ENCODE data around the gene PAQR5.

The PAQR5 gene

DNA sequence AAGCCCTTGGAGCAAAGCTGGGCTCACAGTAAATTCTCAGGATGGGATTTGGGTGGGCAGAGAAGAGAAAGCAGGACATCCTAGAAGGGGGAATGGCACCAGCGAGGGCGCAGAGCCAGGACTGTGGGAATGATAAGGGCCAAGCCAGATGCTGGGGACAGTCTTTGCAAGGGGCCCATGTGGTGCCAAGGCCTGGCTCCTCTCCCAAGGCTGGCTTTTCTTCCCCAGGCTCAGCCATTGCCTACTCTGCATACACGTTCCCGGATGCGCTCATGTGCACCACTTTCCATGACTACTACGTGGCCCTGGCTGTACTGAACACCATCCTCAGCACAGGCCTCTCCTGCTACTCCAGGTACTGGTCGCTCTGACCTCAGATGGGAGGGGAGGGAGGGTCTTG is 90.7 kb downstream of the PAQR5 start:
- no peak for TF ChIP-seq TAF1 (IDR thresholded peaks at IDR 0.05; ENCODE audit: borderline replicate concordance, low read depth, low read length)
- TF ChIP-seq POLR2AphosphoS5 (IDR thresholded peaks at IDR 0.05; ENCODE audit: low read depth, low read length), result no peak
- no peak for TF ChIP-seq POLR2A (IDR thresholded peaks at IDR 0.05; ENCODE audit: low read depth, low read length)
- DNase-seq (ENCODE audit: insufficient read length) (no peak), FAIRE-seq (no peak)

DNA sequence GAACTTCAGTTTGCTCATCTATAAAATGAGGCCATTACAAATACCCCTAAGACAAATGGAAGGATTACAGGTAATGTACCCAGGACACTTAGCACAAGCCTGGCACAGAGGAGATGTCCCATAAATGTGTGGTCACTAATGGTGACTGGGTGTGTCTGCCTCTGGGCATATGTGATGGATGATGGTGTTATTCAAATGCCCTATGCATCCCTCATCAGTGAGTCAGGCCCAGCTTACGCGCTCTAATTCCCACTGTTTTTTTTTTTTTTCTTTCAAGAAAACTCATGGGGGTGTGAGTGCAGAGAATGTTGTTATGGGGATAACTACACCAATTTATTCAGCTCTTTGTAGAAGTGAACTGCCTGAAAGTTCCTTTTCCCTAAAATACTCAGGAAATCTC is 91.9 kb downstream of the PAQR5 start:
- TF ChIP-seq POLR2AphosphoS5 (IDR thresholded peaks at IDR 0.05; ENCODE audit: low read depth, low read length), result no peak
- TF ChIP-seq POLR2A (IDR thresholded peaks at IDR 0.05; ENCODE audit: low read depth, low read length), result no peak
- no peak for TF ChIP-seq TAF1 (IDR thresholded peaks at IDR 0.05; ENCODE audit: borderline replicate concordance, low read depth, low read length)
- FAIRE-seq (no peak), DNase-seq (ENCODE audit: insufficient read length) (no peak)

DNA sequence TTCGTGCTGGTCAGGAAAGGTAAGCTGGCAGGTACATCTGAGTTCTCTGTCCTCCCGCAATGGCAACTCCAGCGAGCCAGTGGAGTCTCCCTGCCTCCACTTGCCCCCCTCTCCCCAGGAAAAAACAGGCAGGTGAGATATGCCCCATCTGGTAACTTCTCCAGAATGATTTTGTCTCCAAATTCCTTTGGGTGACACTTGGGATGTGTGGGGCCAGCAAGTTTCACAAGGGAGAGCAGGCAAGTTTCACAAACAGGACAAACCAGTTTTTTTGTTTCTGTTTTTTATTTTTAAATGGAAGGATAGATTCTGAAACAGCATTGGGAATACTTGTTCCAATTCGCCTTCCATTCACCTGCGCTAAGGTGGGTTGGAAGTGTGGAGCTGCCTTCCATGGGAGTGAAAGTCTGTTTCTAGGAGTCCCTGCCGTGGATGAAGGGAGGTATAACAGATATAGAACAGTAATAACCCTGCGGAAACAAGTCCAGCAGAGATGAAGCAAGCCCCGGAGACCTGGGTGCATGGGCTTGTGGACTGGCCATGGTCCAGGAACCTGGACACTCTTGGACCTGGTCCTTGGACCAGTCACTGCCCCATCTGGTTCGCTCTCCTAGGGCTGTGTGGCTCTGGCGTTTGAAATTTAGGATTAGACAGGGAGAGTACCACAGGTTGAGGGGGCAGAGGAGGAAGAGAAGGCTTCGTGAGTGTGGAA is 92.5 kb downstream of the PAQR5 start:
- TF ChIP-seq POLR2A (IDR thresholded peaks at IDR 0.05; ENCODE audit: low read depth, low read length) (no peak), TAF1 (IDR thresholded peaks at IDR 0.05; ENCODE audit: borderline replicate concordance, low read depth, low read length) (no peak), POLR2AphosphoS5 (IDR thresholded peaks at IDR 0.05; ENCODE audit: low read depth, low read length) (no peak)
- FAIRE-seq (no peak), DNase-seq (ENCODE audit: insufficient read length) (no peak)

DNA sequence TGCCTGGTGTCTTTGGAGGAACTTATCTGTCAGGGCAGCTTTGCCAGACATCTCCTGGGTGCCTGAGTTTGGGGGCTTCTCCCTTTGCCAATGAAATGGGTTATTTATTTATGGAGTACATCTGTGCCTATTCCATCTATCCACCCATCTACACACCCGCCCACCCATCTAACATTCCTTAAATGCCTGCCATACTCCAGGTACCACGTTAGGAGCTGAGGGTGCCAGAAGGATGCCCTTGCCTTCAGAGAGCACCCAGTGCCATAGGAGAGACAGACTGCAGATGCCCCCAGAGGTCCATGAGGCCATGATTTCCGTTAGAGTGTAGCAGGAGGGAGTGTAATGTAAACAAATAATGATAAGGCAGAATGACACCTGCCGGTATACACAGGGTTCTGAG is 93.6 kb downstream of the PAQR5 start:
- TF ChIP-seq TAF1 (IDR thresholded peaks at IDR 0.05; ENCODE audit: borderline replicate concordance, low read depth, low read length), result no peak
- TF ChIP-seq POLR2AphosphoS5 (IDR thresholded peaks at IDR 0.05; ENCODE audit: low read depth, low read length), result no peak
- no peak for TF ChIP-seq POLR2A (IDR thresholded peaks at IDR 0.05; ENCODE audit: low read depth, low read length)

DNA sequence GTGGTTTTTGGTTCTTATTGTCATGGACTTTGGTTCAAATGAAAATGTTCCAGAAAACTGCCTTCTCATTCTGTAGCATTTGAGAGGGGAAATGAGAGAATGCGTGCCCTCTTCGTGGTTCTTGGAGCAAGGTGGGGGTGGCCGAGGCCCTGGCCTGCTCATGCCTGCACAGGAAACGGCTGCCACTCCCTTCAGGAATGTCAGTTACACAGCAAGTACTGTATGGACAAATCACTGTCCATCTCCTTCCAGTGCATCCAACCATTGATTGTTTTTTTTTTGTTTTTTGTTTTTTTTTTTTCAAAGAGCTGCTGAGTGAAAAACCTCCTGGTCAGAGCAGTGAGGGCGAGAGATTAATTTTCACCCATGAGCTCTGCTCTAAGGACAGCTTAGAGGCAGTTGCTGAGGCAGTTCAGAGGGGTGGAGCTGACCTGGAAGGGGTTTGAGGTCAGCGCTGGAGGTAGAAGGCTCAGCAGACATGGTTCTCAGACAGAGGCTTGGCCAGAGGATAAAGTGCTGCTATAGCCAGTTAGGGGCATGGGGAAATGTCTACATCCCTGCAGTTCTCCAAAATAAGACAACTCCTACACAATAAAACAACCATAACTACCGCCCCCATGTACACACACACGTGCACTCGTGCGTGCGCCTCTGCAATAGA is 95.2 kb downstream of the PAQR5 start:
- TF ChIP-seq POLR2AphosphoS5 (IDR thresholded peaks at IDR 0.05; ENCODE audit: low read depth, low read length) (no peak), POLR2A (IDR thresholded peaks at IDR 0.05; ENCODE audit: low read depth, low read length) (no peak), TAF1 (IDR thresholded peaks at IDR 0.05; ENCODE audit: borderline replicate concordance, low read depth, low read length) (no peak)
- FAIRE-seq (peak; percentile 14), DNase-seq (ENCODE audit: insufficient read length) (no peak)

More for the DNA sequence above, 93.6 kb downstream of the PAQR5 start:
- FAIRE-seq (no peak), DNase-seq (ENCODE audit: insufficient read length) (no peak)

DNA sequence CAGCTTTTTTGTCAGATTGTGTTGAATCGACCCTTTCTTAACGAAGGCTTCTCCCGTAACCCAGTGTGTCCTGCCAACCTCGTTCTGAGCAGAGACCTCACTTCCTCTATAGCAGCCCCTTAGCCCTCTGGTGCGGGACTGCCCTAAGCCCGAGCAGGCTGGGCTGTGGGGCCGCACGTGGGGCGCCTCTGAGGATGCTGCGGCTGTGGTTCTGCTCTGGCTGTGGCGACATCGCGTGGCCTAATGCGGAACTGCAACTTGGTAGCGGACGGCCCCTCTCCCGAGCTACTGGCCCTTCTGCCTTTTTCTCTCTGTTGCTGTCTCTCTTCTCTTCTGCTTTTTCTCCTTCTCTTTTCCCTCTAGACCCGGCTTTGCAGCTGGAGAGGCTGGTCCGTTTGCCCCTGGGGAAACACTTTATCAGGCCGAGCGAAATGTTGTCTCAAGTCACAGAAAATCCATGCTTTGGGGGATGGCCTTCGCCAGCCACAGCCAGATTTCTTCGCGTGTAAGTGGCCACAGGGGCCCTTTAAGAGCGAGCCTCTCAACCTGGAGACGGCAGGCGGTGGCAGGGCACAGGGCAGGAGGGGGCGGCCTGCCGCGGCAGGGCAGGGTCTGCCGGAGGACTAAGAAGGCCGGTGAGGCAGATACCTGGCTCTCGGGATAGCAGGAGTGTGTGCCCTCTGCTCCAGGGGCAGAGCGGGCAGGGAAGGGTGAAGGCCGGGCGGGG is 96.0 kb downstream of the PAQR5 start:
- peak; percentile 56 for FAIRE-seq
- TF ChIP-seq POLR2AphosphoS5 (IDR thresholded peaks at IDR 0.05; ENCODE audit: low read depth, low read length) (no peak), TAF1 (IDR thresholded peaks at IDR 0.05; ENCODE audit: borderline replicate concordance, low read depth, low read length) (no peak), POLR2A (IDR thresholded peaks at IDR 0.05; ENCODE audit: low read depth, low read length) (no peak)
- DNase-seq (ENCODE audit: insufficient read length), result peak; percentile 82

DNA sequence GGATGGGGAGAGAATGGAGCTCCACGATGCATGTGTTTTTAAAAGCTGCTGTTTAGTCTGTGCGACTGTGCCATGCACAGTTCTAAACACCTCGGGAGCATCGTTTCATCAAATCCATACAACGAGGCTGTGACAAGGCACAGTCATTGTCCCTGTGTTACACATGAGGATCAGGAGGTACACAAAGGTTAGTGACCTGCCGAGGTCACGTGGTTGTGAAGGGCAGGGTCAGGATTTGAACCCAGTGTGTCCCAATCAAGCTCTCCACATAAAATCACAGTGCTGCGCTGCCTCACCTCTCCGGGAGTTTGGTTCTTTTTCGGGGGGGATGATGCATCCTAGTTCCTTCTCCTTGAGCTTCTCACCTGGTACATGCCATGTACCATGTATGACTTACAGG is 96.7 kb downstream of the PAQR5 start:
- FAIRE-seq, result no peak
- DNase-seq (ENCODE audit: insufficient read length), result no peak
- no peak for TF ChIP-seq POLR2A (IDR thresholded peaks at IDR 0.05; ENCODE audit: low read depth, low read length)
- TF ChIP-seq TAF1 (IDR thresholded peaks at IDR 0.05; ENCODE audit: borderline replicate concordance, low read depth, low read length), result no peak
- no peak for TF ChIP-seq POLR2AphosphoS5 (IDR thresholded peaks at IDR 0.05; ENCODE audit: low read depth, low read length)

DNA sequence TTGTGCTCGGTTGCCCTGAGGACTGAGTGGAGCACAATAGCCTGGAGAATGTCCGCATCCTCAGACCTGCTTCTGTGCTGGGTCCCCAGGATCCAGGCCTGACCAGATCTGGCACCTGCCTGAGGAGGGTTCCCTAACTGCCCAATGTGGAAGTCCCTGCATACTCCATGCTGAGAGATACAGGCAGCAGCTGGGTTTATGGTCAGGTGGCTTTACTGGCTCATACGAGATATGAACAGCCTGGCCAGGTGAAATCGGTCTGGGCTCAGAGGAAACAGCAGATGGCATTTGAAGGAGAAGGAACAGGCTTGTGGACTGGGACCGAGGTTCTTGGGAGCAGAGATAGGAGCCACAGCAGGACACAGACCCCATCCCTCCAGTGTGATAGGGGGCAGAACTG is 97.3 kb downstream of the PAQR5 start:
- TF ChIP-seq POLR2AphosphoS5 (IDR thresholded peaks at IDR 0.05; ENCODE audit: low read depth, low read length), result no peak
- FAIRE-seq (no peak), DNase-seq (ENCODE audit: insufficient read length) (no peak)

DNA sequence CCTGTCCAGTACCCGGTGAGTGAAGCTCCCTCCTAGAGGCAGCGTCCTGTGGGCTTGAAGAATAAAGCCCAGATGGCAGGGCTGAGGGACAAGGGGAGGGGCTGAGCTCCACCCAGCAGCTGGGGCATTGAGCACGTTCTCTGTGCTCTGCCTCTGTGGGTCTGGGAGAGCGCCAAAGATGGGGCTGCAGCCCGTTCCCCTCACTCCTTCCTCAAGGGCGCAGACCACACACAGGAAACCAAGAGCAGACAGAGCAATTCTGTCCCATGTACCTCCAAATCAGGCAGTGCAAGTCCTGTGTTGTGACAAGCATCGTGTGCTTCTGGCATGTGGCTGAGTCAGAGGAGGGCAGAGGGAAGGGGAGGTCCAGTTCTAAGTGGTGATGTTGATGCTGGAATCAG is 99.8 kb downstream of the PAQR5 start:
- FAIRE-seq, result no peak
- DNase-seq (ENCODE audit: insufficient read length), result no peak
- TF ChIP-seq POLR2AphosphoS5 (IDR thresholded peaks at IDR 0.05; ENCODE audit: low read depth, low read length), result no peak
- no peak for TF ChIP-seq POLR2A (IDR thresholded peaks at IDR 0.05; ENCODE audit: low read depth, low read length)
- no peak for TF ChIP-seq TAF1 (IDR thresholded peaks at IDR 0.05; ENCODE audit: borderline replicate concordance, low read depth, low read length)

DNA sequence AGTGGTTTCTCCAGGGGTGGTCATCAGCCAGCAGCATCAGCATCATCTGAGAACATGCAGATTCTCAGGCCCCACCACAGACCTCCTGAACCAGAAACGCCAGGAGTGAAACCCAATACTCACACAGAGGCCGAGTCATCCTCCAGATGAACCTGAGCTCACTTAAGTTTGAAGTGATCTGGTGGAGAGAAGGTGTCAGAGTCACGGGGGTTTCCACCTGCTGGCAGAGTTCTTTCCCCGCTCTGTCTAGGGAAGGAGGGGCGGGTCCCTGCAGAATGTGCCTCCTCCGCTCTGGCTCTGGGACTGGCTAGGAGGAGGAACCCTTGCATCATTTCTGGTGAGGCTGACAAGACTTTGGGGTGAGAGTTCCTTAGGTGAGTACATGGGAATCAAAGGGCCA is 102.1 kb downstream of the PAQR5 start:
- TF ChIP-seq TAF1 (IDR thresholded peaks at IDR 0.05; ENCODE audit: borderline replicate concordance, low read depth, low read length) (no peak), POLR2AphosphoS5 (IDR thresholded peaks at IDR 0.05; ENCODE audit: low read depth, low read length) (no peak), POLR2A (IDR thresholded peaks at IDR 0.05; ENCODE audit: low read depth, low read length) (no peak)
- FAIRE-seq, result no peak

DNA sequence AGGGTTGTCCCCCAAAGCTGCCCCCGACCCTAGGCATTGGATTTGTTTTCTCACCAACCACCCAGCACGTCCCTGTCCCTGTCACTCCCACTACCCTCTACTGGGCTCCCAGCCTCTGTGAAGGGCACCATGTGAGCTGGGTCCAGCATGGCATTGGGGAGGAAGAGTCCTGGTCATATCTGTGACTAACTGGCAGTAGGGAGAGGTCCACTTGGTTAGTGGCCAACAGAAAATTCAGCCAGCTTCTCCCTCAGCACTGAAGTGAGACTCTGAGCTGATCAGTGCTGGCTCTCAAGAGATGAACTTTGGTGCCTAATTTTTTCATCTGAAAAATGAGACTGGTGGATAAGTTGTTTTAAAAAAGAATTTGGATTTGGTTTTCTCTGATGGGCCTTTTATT is 104.1 kb downstream of the PAQR5 start:
- TF ChIP-seq TAF1 (IDR thresholded peaks at IDR 0.05; ENCODE audit: borderline replicate concordance, low read depth, low read length), result no peak
- no peak for TF ChIP-seq POLR2AphosphoS5 (IDR thresholded peaks at IDR 0.05; ENCODE audit: low read depth, low read length)
- TF ChIP-seq POLR2A (IDR thresholded peaks at IDR 0.05; ENCODE audit: low read depth, low read length), result no peak
- DNase-seq (ENCODE audit: insufficient read length) (no peak), FAIRE-seq (no peak)

More for the DNA sequence above, 102.1 kb downstream of the PAQR5 start:
- no peak for DNase-seq (ENCODE audit: insufficient read length)

DNA sequence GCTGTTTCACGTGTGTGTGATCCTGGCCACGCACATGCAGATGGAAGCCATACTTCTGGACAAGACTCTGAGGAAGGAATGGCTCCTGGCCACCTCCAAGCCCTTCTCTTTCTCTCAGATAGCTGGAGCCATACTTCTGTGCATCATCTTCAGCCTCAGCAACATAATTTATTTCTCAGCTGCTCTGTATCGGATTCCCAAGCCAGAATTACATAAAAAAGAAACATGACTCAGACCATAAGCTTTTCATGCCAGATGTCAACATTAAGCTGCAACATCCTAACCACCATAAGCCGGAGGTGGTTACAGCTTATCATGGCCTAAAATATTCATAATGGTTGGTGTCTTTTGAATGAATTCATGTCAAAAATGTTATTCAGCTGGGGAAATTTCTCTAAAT is 104.9 kb downstream of the PAQR5 start:
- TF ChIP-seq POLR2AphosphoS5 (IDR thresholded peaks at IDR 0.05; ENCODE audit: low read depth, low read length), result no peak
- TF ChIP-seq POLR2A (IDR thresholded peaks at IDR 0.05; ENCODE audit: low read depth, low read length), result no peak
- no peak for TF ChIP-seq TAF1 (IDR thresholded peaks at IDR 0.05; ENCODE audit: borderline replicate concordance, low read depth, low read length)
- no peak for DNase-seq (ENCODE audit: insufficient read length)
- no peak for FAIRE-seq
